Parathyroid adenoma (tissue), 2 donors: ENCODE results near the gene ATG4A.

ENCODE experiments used
- H2AFZ ChIP-seq: fragments of 300-600 bp; sonication (generic); one replicate; pipeline ENCODE4 v1.7.0; 2017; ENCODE audit warnings: antibody characterized with exemption, mild to moderate bottlenecking
- H3K27ac ChIP-seq: fragments of 300-600 bp; sonication (generic); one replicate; pipeline ENCODE4 v1.7.0; 2017
- H3K27me3 ChIP-seq: fragments of 300-600 bp; sonication (generic); one replicate; pipeline ENCODE4 v1.7.0; 2017; ENCODE audit warnings: low read length; ENCODE audit not compliant: control insufficient read depth, insufficient read depth
- H3K36me3 ChIP-seq: fragments of 300-600 bp; sonication (generic); one replicate; pipeline ENCODE4 v1.7.0; 2017; ENCODE audit warnings: low read length; ENCODE audit not compliant: control insufficient read depth, insufficient read depth
- H3K4me1 ChIP-seq: fragments of 300-600 bp; sonication (generic); one replicate; pipeline ENCODE4 v1.7.0; 2017; ENCODE audit warnings: control low read depth
- H3K4me2 ChIP-seq: fragments of 300-600 bp; sonication (generic); one replicate; pipeline ENCODE4 v1.7.0; 2017; ENCODE audit warnings: low read length
- H3K4me3 ChIP-seq: fragments of 300-600 bp; sonication (generic); one replicate; pipeline ENCODE4 v1.7.0; 2017; ENCODE audit warnings: low read depth, low read length
- H3K79me2 ChIP-seq: fragments of 300-600 bp; sonication (generic); one replicate; pipeline ENCODE4 v1.7.0; 2017; ENCODE audit warnings: control low read depth
- H3K9ac ChIP-seq: fragments of 300-600 bp; sonication (generic); one replicate; pipeline ENCODE4 v1.7.0; 2017; ENCODE audit warnings: mild to moderate bottlenecking
- H3K9me3 ChIP-seq: fragments of 300-600 bp; sonication (generic); one replicate; pipeline ENCODE4 v1.7.0; 2017; ENCODE audit warnings: low read length; ENCODE audit not compliant: control insufficient read depth
- TF ChIP-seq, protein P1 (sequence below): fragments of 300-600 bp; sonication (generic); IDR thresholded peaks from one replicate; pipeline ENCODE4 v1.7.0; 2017; ENCODE audit warnings: antibody characterized with exemption, mild to moderate bottlenecking
- donor health status: primary hyperparathyroidism.

Gene ATG4A

DNA sequence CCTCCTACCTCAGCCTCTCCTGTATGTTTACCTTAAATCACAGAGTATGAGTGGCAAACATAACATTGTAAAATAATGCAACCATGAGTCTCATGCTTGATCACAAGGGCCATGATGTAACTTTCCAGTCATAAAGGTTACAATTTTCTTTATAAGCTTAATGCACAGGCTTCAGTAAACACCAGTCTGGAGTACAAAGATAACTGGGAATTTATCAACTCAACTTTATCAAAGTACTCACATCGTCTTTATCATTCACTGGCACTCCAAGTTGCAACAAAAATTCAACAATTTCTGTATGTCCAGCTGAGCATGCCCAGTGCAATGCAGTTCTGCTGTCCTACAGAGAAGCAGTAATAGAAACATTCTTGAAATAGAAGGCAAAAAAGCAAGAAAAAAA, 3.1 kb upstream of the ATG4A start:
- H3K27me3 ChIP-seq = no peaks in the 10 kb centered on the region
- no peak overlapping the region for H3K4me3 ChIP-seq
- no peak overlapping the region for H3K9ac ChIP-seq
- no peak overlapping the region for H3K27ac ChIP-seq
- H2AFZ ChIP-seq = no peak overlapping the region
- TF ChIP-seq, protein P1, sequence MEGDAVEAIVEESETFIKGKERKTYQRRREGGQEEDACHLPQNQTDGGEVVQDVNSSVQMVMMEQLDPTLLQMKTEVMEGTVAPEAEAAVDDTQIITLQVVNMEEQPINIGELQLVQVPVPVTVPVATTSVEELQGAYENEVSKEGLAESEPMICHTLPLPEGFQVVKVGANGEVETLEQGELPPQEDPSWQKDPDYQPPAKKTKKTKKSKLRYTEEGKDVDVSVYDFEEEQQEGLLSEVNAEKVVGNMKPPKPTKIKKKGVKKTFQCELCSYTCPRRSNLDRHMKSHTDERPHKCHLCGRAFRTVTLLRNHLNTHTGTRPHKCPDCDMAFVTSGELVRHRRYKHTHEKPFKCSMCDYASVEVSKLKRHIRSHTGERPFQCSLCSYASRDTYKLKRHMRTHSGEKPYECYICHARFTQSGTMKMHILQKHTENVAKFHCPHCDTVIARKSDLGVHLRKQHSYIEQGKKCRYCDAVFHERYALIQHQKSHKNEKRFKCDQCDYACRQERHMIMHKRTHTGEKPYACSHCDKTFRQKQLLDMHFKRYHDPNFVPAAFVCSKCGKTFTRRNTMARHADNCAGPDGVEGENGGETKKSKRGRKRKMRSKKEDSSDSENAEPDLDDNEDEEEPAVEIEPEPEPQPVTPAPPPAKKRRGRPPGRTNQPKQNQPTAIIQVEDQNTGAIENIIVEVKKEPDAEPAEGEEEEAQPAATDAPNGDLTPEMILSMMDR = no peak
- no peaks in the 10 kb centered on the region for H3K36me3 ChIP-seq
- H3K79me2 ChIP-seq = no peaks in the 10 kb centered on the region
- no peak overlapping the region for H3K4me2 ChIP-seq
- no peaks in the 10 kb centered on the region for H3K4me1 ChIP-seq
- no peaks in the 10 kb centered on the region for H3K9me3 ChIP-seq

DNA sequence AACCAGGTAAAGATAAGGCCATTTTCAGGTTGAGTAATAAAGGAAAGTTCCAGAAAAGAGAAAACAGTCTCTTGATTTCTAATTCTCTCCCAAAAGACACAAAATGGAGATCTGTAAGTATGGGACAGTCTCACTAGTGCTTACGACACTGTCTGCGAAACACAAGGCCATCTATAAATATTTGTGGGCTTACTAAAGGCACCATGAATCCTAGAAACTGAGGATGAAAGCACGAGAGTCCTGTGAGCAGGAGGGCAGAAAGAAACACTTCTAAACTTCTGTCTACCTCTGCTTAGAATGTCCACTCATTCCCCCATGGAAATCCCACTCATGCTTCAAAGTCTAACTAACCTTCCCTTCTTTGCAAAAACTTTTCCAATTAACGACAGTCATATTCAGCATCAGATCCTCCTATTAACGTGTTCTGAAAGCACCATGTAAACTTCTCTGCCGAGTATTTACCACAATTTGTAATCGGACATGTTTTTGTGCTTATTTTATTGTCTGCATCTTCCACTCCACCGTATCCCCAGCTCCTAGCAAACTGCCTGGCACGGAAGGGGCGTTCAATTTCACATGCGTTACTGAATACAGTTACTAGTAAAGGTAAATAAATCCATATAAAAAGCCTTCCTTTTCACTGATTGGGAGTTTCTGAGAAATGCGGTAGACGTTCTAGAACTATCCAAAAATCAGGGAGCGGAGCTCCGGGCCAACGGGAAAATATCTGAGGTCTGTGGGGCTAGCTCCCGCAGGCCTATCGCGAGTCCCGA, 901 bp upstream of the ATG4A start:
- no peaks in the 10 kb centered on the region for H3K4me1 ChIP-seq
- peak overlapping the region; percentile 81 for H3K4me3 ChIP-seq
- TF ChIP-seq, protein P1 = no peak
- H2AFZ ChIP-seq = peak overlapping the region; percentile 79
- no peaks in the 10 kb centered on the region for H3K79me2 ChIP-seq
- H3K27ac ChIP-seq = peak overlapping the region; percentile 66
- H3K9me3 ChIP-seq = no peaks in the 10 kb centered on the region
- H3K27me3 ChIP-seq = no peaks in the 10 kb centered on the region
- peak overlapping the region; percentile 50 for H3K4me2 ChIP-seq
- no peaks in the 10 kb centered on the region for H3K36me3 ChIP-seq
- H3K9ac ChIP-seq = peak overlapping the region; percentile 15

DNA sequence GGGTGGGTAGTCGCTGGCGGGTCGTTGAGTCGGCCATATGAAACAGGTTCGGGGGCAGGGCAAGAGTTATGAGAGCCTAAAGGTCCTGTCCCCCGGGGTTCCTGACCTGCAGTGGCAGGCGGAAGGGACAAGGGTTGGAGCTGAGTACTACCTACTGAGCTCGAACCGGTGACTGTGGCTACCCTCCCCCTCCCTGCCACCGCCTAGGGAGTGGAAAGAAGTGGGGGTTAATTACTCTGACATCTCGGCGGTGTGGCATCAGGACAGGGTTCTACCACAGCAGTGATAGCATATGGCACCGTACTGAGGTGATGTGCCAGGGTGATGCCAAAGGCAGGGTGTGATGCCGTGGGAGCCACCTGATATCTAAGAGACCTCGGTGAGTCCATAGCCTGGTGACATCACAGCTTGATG, 307 bp downstream of the ATG4A start:
- Histone ChIP-seq H3K27ac (peak overlapping the region; percentile 66), H3K9ac (no peak overlapping the region), H3K4me1 (no peaks in the 10 kb centered on the region), H3K36me3 (no peaks in the 10 kb centered on the region), H3K4me3 (peak overlapping the region; percentile 81), H3K79me2 (no peaks in the 10 kb centered on the region), H3K9me3 (no peaks in the 10 kb centered on the region), H3K4me2 (peak overlapping the region; percentile 62), H3K27me3 (no peaks in the 10 kb centered on the region), H2AFZ (peak overlapping the region; percentile 79)
- TF ChIP-seq, protein P1 = no peak

DNA sequence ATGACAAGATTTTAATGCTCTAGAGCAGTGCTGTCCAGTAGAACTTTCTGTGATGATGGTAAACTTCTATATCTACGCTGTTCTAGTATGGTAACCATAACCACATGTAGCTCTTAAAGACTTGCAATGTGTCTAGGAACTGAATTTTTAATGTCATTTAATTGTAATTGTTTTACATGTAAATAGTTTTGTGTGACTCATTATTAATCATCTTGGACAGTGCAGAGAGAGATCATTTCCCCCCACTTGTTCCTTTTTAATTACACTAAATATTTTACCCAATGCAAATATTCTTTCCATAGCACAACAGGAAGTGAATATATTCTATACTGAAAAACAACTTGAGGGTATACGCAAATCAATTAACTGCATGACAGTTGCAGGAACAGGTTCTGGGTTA, 5.8 kb downstream of the ATG4A start:
- Histone ChIP-seq H3K27ac (no peak overlapping the region), H3K79me2 (no peaks in the 10 kb centered on the region), H3K4me1 (no peaks in the 10 kb centered on the region), H3K4me2 (no peak overlapping the region), H3K9me3 (no peaks in the 10 kb centered on the region), H3K4me3 (no peak overlapping the region), H3K9ac (no peak overlapping the region), H3K27me3 (no peaks in the 10 kb centered on the region), H2AFZ (no peak overlapping the region), H3K36me3 (no peaks in the 10 kb centered on the region)
- TF ChIP-seq, protein P1 = no peak

DNA sequence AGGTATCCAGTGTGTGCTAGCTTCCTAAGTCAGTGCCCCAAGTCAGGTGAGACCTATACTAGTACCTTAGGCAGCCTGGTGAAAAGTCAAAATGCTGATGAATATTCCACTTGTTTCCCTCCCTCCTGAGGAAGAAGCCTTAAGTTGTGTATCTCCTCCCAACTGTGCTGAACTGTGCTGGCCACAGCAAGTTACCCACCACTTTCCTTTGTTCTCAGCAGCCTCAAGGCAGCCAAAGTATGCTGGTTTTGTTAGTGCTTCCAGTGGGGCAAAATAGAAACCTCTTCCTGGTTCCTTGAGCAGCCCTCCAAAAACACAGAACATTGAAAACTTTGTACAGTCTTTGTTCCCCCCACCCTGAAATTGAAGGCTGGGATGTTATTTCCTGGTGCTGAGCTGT, 13.9 kb downstream of the ATG4A start:
- H2AFZ ChIP-seq = no peak overlapping the region
- no peaks in the 10 kb centered on the region for H3K36me3 ChIP-seq
- H3K27ac ChIP-seq = no peak overlapping the region
- H3K79me2 ChIP-seq = no peaks in the 10 kb centered on the region
- H3K9ac ChIP-seq = no peak overlapping the region
- no peak overlapping the region for H3K4me2 ChIP-seq
- H3K4me3 ChIP-seq = no peak overlapping the region
- H3K27me3 ChIP-seq = no peaks in the 10 kb centered on the region
- no peaks in the 10 kb centered on the region for H3K4me1 ChIP-seq
- no peaks in the 10 kb centered on the region for H3K9me3 ChIP-seq
- TF ChIP-seq, protein P1 = no peak
